Retinal pigment epithelial cell (primary cell): ENCODE results near the gene E2F3.

Source experiments
- DNase-seq: peaks from one replicate; pipeline ENCODE4 v3.0.0-alpha.2; 2010; ENCODE audit warnings: low read depth
- H3K4me3 ChIP-seq: 2 replicates; pipeline ENCODE4 v1.5.1; 2011; ENCODE audit warnings: mild to moderate bottlenecking, low read length, control low read depth, moderate library complexity
- CTCF ChIP-seq: conservative IDR thresholded peaks from 2 replicates; pipeline ENCODE4 v1.5.1; 2011; ENCODE audit warnings: low read depth, low read length, control low read depth, inconsistent platforms

Gene E2F3

GRCh38 chr6:20401205-20402091 lies at the start of gene E2F3:
Gene E2F3 (plus strand): TSS chr6:20401879. CDS start chr6:20402233, 354 bp downstream.
- DNase-seq = peak; percentile 100

GRCh38 chr6:20352346-20352745 lies 49.3 kb upstream of the E2F3 start:
- no peak for DNase-seq
- no peak overlapping the region for H3K4me3 ChIP-seq
- TF ChIP-seq CTCF = no peak

More at GRCh38 chr6:20401205-20402091, at the start of gene E2F3:
- H3K4me3 ChIP-seq = peak within 1 kb of the TSS; percentile 76
- no peak for TF ChIP-seq CTCF

GRCh38 chr6:20353134-20353533 lies 48.5 kb upstream of the E2F3 start:
- no peak overlapping the region for H3K4me3 ChIP-seq
- no peak for DNase-seq
- no peak for TF ChIP-seq CTCF

- DNase-seq = no peak
- TF ChIP-seq CTCF = no peak
- no peak overlapping the region for H3K4me3 ChIP-seq
Measured at GRCh38 chr6:20354366-20354765, 47.3 kb upstream of the E2F3 start.

GRCh38 chr6:20360471-20361119 lies 41.1 kb upstream of the E2F3 start:
- no peak for TF ChIP-seq CTCF
- DNase-seq = no peak
- no peak overlapping the region for H3K4me3 ChIP-seq

- H3K4me3 ChIP-seq = no peak overlapping the region
- TF ChIP-seq CTCF = no peak
- DNase-seq = no peak
Measured at GRCh38 chr6:20362623-20363022, 39.1 kb upstream of the E2F3 start.
